ENCODE measurements around the gene HOXA11. TPM values are rescaled to one million over a fixed set of nuclear protein-coding genes. Genes with fewer than 3 reads are reported as not detected.

HOXA11 gene
- total and polyA plus RNA-seq, 2 donors from 2014 or later = 5.2 to 5.5 TPM

DNA sequence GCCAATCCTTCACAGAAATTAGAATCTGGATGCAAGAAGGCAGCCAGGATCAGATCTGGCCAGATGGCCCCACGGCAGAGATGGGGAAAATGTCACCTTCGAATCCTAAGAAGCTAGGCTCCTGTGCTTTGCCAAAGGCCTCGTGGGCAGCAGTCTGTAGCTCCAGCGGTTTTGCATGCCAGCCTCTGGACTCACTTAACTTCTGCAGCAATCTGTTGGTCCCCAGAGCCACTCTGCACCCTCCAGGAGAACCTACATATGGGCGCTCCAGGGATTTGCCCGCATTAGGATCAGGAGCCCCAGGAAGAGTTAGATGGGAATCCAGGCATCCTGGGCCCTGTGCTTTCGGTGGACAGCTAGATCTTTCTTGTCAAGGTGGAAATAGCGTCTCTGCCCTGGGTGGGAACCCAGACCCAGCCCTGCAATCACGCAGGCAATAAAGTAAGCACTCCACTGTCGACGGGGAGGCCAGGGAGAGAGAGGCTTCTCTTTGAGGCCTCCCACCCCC lies 25.0 kb upstream of the HOXA11 start:
- Histone ChIP-seq H3K36me3 (ENCODE audit: control insufficient read depth in 2 of 3, insufficient read depth in 3 of 3, low read length in 3 of 3) (no peaks in the 10 kb centered on the region), H3K27ac (ENCODE audit: low read depth in 2 of 2, low read length in 2 of 2) (no peak overlapping the region), H3K27me3 (ENCODE audit: control insufficient read depth, insufficient read depth, low read length) (peaks cover 80% of the 10 kb centered on the region), H3K9me3 (ENCODE audit: control insufficient read depth in 2 of 3, insufficient read depth in 1 of 3, low read length in 3 of 3) (peaks cover 0 to 4% (median 0%) of the 10 kb centered on the region in 3 donors), H3K9ac (ENCODE audit: low read length in 3 of 3) (no peak overlapping the region), H3K4me3 (ENCODE audit: low read length in 3 of 3) (peak overlapping the region in 1 of 3 donors; percentile 32), H3K4me1 (ENCODE audit: control insufficient read depth in 2 of 3, insufficient read depth in 2 of 3, low read depth in 1 of 3, low read length in 3 of 3) (peaks cover 0 to 6% (median under 1%) of the 10 kb centered on the region in 3 donors)
- TF ChIP-seq, protein P1, sequence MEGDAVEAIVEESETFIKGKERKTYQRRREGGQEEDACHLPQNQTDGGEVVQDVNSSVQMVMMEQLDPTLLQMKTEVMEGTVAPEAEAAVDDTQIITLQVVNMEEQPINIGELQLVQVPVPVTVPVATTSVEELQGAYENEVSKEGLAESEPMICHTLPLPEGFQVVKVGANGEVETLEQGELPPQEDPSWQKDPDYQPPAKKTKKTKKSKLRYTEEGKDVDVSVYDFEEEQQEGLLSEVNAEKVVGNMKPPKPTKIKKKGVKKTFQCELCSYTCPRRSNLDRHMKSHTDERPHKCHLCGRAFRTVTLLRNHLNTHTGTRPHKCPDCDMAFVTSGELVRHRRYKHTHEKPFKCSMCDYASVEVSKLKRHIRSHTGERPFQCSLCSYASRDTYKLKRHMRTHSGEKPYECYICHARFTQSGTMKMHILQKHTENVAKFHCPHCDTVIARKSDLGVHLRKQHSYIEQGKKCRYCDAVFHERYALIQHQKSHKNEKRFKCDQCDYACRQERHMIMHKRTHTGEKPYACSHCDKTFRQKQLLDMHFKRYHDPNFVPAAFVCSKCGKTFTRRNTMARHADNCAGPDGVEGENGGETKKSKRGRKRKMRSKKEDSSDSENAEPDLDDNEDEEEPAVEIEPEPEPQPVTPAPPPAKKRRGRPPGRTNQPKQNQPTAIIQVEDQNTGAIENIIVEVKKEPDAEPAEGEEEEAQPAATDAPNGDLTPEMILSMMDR (IDR thresholded peaks at IDR 0.05; ENCODE audit: borderline replicate concordance, extremely low read depth, insufficient read depth) = no peak
- intact Hi-C loops (cut with DNase I) = loop anchor here (10.0 kb wide), 1 partner anchor 365 kb away; no protein-coding TSS in a partner anchor
- DNase-seq (no peak), FAIRE-seq (no peak)

DNA sequence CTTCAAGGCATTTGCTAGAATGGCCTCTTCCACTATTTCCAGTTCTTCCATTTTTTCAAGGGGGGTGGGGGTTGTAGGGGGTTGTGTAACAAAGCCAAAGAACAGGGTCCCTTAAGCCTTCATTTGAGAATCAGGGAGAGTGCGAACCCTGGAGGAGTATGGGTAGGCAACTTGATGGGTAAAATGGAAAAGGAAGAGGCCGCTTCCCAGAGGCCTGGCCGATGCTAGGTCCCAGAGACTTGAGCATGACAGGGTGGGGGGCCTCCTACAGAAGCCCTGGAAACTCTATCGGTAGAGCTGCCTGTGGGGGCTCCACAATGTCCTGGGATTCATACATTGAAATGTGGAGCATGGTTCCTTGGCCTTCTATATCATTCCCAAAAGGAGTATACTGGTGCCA lies 24.0 kb upstream of the HOXA11 start:
- H3K4me1 ChIP-seq (ENCODE audit: control insufficient read depth in 2 of 3, insufficient read depth in 2 of 3, low read depth in 1 of 3, low read length in 3 of 3) = peaks cover 0 to 6% (median 2%) of the 10 kb centered on the region in 3 donors
- FAIRE-seq = no peak

DNA sequence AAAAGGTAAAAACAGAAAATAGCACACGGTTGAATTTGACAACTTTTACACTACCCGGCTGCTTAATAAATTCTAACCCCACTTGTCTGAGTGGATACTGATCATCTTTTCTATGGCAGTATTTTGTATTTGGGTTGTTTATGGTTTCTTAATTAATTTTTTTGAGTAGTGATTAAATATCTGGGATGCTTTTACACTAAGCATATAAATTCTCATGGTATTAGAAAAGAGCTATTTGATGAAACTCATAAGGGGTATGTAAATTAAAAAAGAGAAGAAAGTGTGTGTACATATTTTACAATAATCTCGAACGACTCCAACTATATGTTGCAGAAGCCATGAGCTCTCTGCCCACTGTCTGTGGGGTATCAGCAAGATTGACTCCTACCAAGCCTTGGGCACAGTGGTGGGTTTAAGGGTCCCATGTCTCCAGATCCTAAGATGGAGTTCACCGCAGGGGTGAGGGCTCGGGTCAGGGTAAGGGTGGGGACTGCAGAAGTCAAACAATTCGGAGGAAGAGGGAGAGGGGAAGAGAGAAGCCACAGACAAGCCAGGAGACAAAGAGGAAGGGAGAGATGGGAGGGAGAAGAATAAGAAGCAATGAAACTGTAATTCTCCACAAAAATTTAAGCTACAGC lies 22.4 kb upstream of the HOXA11 start:
- peaks cover 85% of the 10 kb centered on the region for H3K27me3 ChIP-seq (ENCODE audit: control insufficient read depth, insufficient read depth, low read length)
- H3K9ac ChIP-seq (ENCODE audit: low read length in 3 of 3) = no peak overlapping the region
- peaks cover 0 to 4% (median 0%) of the 10 kb centered on the region in 3 donors for H3K9me3 ChIP-seq (ENCODE audit: control insufficient read depth in 2 of 3, insufficient read depth in 1 of 3, low read length in 3 of 3)
- no peaks in the 10 kb centered on the region for H3K36me3 ChIP-seq (ENCODE audit: control insufficient read depth in 2 of 3, insufficient read depth in 3 of 3, low read length in 3 of 3)
- no peak for DNase-seq
- intact Hi-C loops (cut with DNase I) = loop anchor here (10.0 kb wide), 1 partner anchor 367 kb away; no protein-coding TSS in a partner anchor
- no peak for FAIRE-seq
- TF ChIP-seq, protein P1 (IDR thresholded peaks at IDR 0.05; ENCODE audit: borderline replicate concordance, extremely low read depth, insufficient read depth) = no peak
- H3K4me3 ChIP-seq (ENCODE audit: low read length in 3 of 3) = no peak overlapping the region
- H3K4me1 ChIP-seq (ENCODE audit: control insufficient read depth in 2 of 3, insufficient read depth in 2 of 3, low read depth in 1 of 3, low read length in 3 of 3) = peaks cover 0 to 6% (median 2%) of the 10 kb centered on the region in 3 donors
- no peak overlapping the region for H3K27ac ChIP-seq (ENCODE audit: low read depth in 2 of 2, low read length in 2 of 2)

More for the DNA sequence above, 24.0 kb upstream of the HOXA11 start:
- H3K27me3 ChIP-seq (ENCODE audit: control insufficient read depth, insufficient read depth, low read length) = peaks cover 82% of the 10 kb centered on the region
- H3K9me3 ChIP-seq (ENCODE audit: control insufficient read depth in 2 of 3, insufficient read depth in 1 of 3, low read length in 3 of 3) = peaks cover 0 to 4% (median 0%) of the 10 kb centered on the region in 3 donors
- H3K36me3 ChIP-seq (ENCODE audit: control insufficient read depth in 2 of 3, insufficient read depth in 3 of 3, low read length in 3 of 3) = no peaks in the 10 kb centered on the region
- intact Hi-C loops (cut with DNase I) = loop anchor here (10.0 kb wide), 1 partner anchor 366 kb away; no protein-coding TSS in a partner anchor
- TF ChIP-seq, protein P1 (IDR thresholded peaks at IDR 0.05; ENCODE audit: borderline replicate concordance, extremely low read depth, insufficient read depth) = no peak
- no peak for DNase-seq
- H3K9ac ChIP-seq (ENCODE audit: low read length in 3 of 3) = no peak overlapping the region
- no peak overlapping the region for H3K4me3 ChIP-seq (ENCODE audit: low read length in 3 of 3)
- H3K27ac ChIP-seq (ENCODE audit: low read depth in 2 of 2, low read length in 2 of 2) = no peak overlapping the region

All from kidney (tissue), 14 donors.